ENCODE results near the gene ATL2.

Gene ATL2

GRCh38 chr2:38248707-38249106 lies 128.4 kb downstream of the ATL2 start:
- no peak for DNase-seq (ENCODE audit: low spot score)

- DNase-seq (ENCODE audit: low spot score), result no peak
Measured at GRCh38 chr2:38248255-38248654, 128.8 kb downstream of the ATL2 start.

GRCh38 chr2:38246105-38246504 lies 131.0 kb downstream of the ATL2 start:
- DNase-seq (ENCODE audit: low spot score), result no peak

- no peak for DNase-seq (ENCODE audit: low spot score)
Measured at GRCh38 chr2:38245114-38245641, 131.9 kb downstream of the ATL2 start.

- DNase-seq (ENCODE audit: low spot score), result no peak
Measured at GRCh38 chr2:38244301-38244700, 132.8 kb downstream of the ATL2 start.

Data from RKO (cell line).